ENCODE measurements around the gene ADSL. TPM values are rescaled to one million over a fixed set of nuclear protein-coding genes. Genes with fewer than 3 reads are reported as not detected.

The ADSL gene
- total RNA-seq, 2 donors from 2014 or later, result 63.9 to 64.5 TPM

DNA sequence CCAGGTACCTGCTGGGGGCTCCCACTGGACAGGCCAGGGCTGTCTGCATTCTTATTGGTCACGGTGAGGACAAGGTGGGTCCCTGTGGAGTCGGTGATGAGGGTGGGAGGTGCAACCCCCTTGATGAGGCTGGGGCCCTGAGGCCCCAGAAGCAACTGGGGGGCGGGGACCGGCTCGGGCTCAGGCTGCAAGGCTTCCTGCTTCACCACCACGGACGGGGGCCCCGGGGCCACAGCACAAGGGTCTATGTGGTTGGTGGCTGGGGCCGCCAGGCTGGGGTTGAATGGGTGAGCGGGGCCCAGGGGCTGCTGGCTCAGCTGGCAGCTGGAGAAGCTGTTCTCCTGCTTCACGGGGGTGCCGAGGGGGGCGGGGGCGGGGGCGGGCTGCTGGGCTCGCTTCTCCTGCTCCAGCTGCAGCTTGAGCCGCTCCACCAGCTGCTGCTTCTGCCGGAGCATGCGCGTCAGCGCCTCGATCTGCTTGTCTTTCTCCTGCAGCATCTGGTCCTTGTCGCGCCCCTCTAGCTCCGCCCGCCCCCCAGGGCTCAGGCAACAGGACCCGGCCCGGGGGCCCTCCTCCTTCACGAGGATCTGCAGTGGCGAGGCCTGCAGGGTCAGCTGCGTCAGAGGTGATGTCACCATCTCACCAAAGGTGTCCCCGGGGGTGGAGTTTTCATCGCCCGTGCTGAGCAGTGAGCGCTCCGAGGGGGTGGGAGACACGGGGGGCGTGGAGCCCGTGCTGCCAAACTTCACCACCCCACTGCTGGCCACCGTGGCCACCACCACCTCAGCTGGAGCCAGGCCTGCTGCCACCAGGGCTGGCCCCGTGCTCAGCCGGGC lies 72.3 kb downstream of the ADSL start:
- DNase-seq (ENCODE audit: low spot score), result no peak
- Histone ChIP-seq H3K27me3 (replicated peaks; ENCODE audit: insufficient read depth) (no peaks in the 10 kb centered on the region), H3K9me3 (no peaks in the 10 kb centered on the region), H3K36me3 (peaks cover 5 to 19% of the 10 kb centered on the region in 2 donors), H3K4me1 (replicated peaks) (no peaks in the 10 kb centered on the region), H3K4me3 (no peak overlapping the region), H3K27ac (no peak overlapping the region)
- 83% methylated on average over 39 of the region's 42 CpGs for WGBS
- TF ChIP-seq POLR2A (IDR thresholded peaks at IDR 0.05), result no peak
- TF ChIP-seq CTCF (IDR thresholded peaks at IDR 0.05), result no peak
- TF ChIP-seq POLR2AphosphoS5 (IDR thresholded peaks at IDR 0.05), result no peak
- intact Hi-C loops (cut with DNase I), result no loop called here

- intact Hi-C loops (cut with DNase I), result no loop called here
- no peaks in the 10 kb centered on the region for H3K9me3 ChIP-seq
- 91% methylated on average over 8 of the region's 8 CpGs for WGBS
- DNase-seq (ENCODE audit: low spot score), result no peak
- H3K27me3 ChIP-seq (replicated peaks; ENCODE audit: insufficient read depth), result no peaks in the 10 kb centered on the region
- no peak for TF ChIP-seq POLR2A (IDR thresholded peaks at IDR 0.05)
- no peak for TF ChIP-seq CTCF (IDR thresholded peaks at IDR 0.05)
- no peak for TF ChIP-seq POLR2AphosphoS5 (IDR thresholded peaks at IDR 0.05)
- no peaks in the 10 kb centered on the region for H3K4me1 ChIP-seq (replicated peaks)
- no peak overlapping the region for H3K27ac ChIP-seq
- peaks cover 5 to 19% of the 10 kb centered on the region in 2 donors for H3K36me3 ChIP-seq
- no peak overlapping the region for H3K4me3 ChIP-seq
Measured at GRCh38 chr22:40419718-40420117, 73.4 kb downstream of the ADSL start.

GRCh38 chr22:40420341-40421081 lies 74.2 kb downstream of the ADSL start:
- DNase-seq (ENCODE audit: low spot score), result no peak
- TF ChIP-seq POLR2AphosphoS5 (IDR thresholded peaks at IDR 0.05) (no peak), CTCF (IDR thresholded peaks at IDR 0.05) (no peak)
- Histone ChIP-seq H3K4me1 (replicated peaks) (no peaks in the 10 kb centered on the region), H3K27ac (no peak overlapping the region), H3K36me3 (peaks cover 5 to 19% of the 10 kb centered on the region in 2 donors), H3K4me3 (no peak overlapping the region), H3K27me3 (replicated peaks; ENCODE audit: insufficient read depth) (no peaks in the 10 kb centered on the region), H3K9me3 (no peaks in the 10 kb centered on the region)
- intact Hi-C loops (cut with DNase I), result no loop called here
- WGBS, result 93% methylated on average over 18 of the region's 18 CpGs

GRCh38 chr22:40421082-40421350 lies 74.7 kb downstream of the ADSL start:
- intact Hi-C loops (cut with DNase I), result no loop called here
- no peak overlapping the region for H3K4me3 ChIP-seq
- DNase-seq (ENCODE audit: low spot score), result no peak
- H3K27ac ChIP-seq, result no peak overlapping the region
- H3K4me1 ChIP-seq (replicated peaks), result no peaks in the 10 kb centered on the region
- 89% methylated on average over 4 of the region's 4 CpGs for WGBS
- no peaks in the 10 kb centered on the region for H3K27me3 ChIP-seq (replicated peaks; ENCODE audit: insufficient read depth)
- TF ChIP-seq POLR2A (IDR thresholded peaks at IDR 0.05) (no peak), POLR2AphosphoS5 (IDR thresholded peaks at IDR 0.05) (no peak), CTCF (IDR thresholded peaks at IDR 0.05) (no peak)
- H3K9me3 ChIP-seq, result no peaks in the 10 kb centered on the region
- H3K36me3 ChIP-seq, result peaks cover 5 to 19% of the 10 kb centered on the region in 2 donors
